K562 (cell line): ENCODE data around the gene OR2T10. TPM values are rescaled to one million over a fixed set of nuclear protein-coding genes. Genes with fewer than 3 reads are reported as not detected.
"Not testable (repeated sequence)": the region's sequence is repeated elsewhere in the genome, so short reads cannot be mapped to it uniquely, and the experiment has no call there.

Source experiments
- ATAC-seq: fragments of 200-7000 bp; cut with Tn5 transposase; 3 replicates; pipeline ENCODE4 v1.9.1; 2020; ENCODE audit warnings: moderate library complexity
- BruUV-seq: library from RNA; stranded (reverse); fragments of 400-500 nt; replicated peaks from 2 replicates; lab custom pipeline; 2021; lab: Mats Ljungman, UMichigan
- CTCF ChIA-PET: fragments of 300-600 bp; formaldehyde crosslinking; extraction: SDS; loops from one replicate; lab custom pipeline; 2021; ENCODE audit warnings: low intra/inter-chr PET ratio; lab: Yijun Ruan, JAX
- POLR2A ChIA-PET: fragments of 300-600, 350-650 bp; sonication (Branson Sonifier 250); formaldehyde crosslinking; extraction: SDS; loops from one replicate; lab custom pipeline; 2021; ENCODE audit warnings: antibody characterized with exemption, inconsistent platforms; lab: Yijun Ruan, JAX
- DNase-seq, 4 experiments: peaks; one replicate each; pipeline versions ENCODE4 v3.0.0 to v3.0.0-alpha.2; 2011 to 2018; ENCODE audit warnings: low spot score in 3 of 4, mixed read lengths in 3 of 4; ENCODE audit errors: extremely low read depth in 1 of 4
- FAIRE-seq: peaks from 2 replicates; lab custom pipeline; 2011; peaks lifted over from hg19 to GRCh38; lab: Jason Lieb, UNC
- H2AFZ ChIP-seq: 2 replicates; pipeline ENCODE4 v1.6.0; 2011; ENCODE audit warnings: low read depth, low read length, control low read depth, inconsistent platforms
- H3K27ac ChIP-seq: fragments of 200-600 bp; 3 replicates; pipeline ENCODE4 v1.8.0; 2011; ENCODE audit warnings: low read depth, mild to moderate bottlenecking, control low read depth, inconsistent platforms, low read length, moderate library complexity, mixed read lengths; ENCODE audit errors: extremely low read depth
- H3K27me3 ChIP-seq, 2 experiments: fragments of 300-600 bp in 1 of 2; 2 replicates in 1 of 2; 3 replicates in 1 of 2; pipeline versions ENCODE4 v1.6.0 to v1.8.0; 2011; ENCODE audit warnings: inconsistent platforms in 2 of 2, low read length in 2 of 2, mild to moderate bottlenecking in 1 of 2, mixed read lengths in 1 of 2, moderate library complexity in 1 of 2; ENCODE audit not compliant: control insufficient read depth in 2 of 2, insufficient read depth in 2 of 2
- H3K36me3 ChIP-seq: fragments of 300-600 bp; 3 replicates; pipeline ENCODE4 v1.8.0; 2011; ENCODE audit warnings: mild to moderate bottlenecking, low read length, inconsistent platforms; ENCODE audit not compliant: control insufficient read depth, insufficient read depth
- H3K4me1 ChIP-seq, 2 experiments: fragments of 200-600 bp in 1 of 2; replicated peaks in 1 of 2; 2 replicates in 1 of 2; 3 replicates in 1 of 2; pipeline versions ENCODE4 v1.5.1 to v1.8.0; 2011; ENCODE audit warnings: inconsistent platforms in 2 of 2, low read length in 2 of 2, mild to moderate bottlenecking in 1 of 2, mixed read lengths in 1 of 2, moderate library complexity in 1 of 2; ENCODE audit not compliant: control insufficient read depth in 2 of 2, insufficient read depth in 2 of 2
- H3K4me2 ChIP-seq: 2 replicates; pipeline ENCODE4 v1.6.1; 2011; ENCODE audit warnings: low read length, control low read depth, inconsistent platforms, mixed read lengths; ENCODE audit not compliant: insufficient read depth
- H3K4me3 ChIP-seq: fragments of 200-600 bp; sonication (generic), shearing (Covaris generic); 2 replicates; pipeline ENCODE4 v1.5.1; 2016; ENCODE audit warnings: control low read depth, inconsistent platforms
- H3K79me2 ChIP-seq: fragments of 200-600 bp; 3 replicates; pipeline ENCODE4 v1.8.0; 2011; ENCODE audit warnings: low read length, inconsistent platforms; ENCODE audit not compliant: control insufficient read depth, insufficient read depth
- H3K9ac ChIP-seq, 2 experiments: 2 replicates each; pipeline versions ENCODE4 v1.6.0 to v1.6.1; 2011; ENCODE audit warnings: low read depth in 2 of 2, low read length in 2 of 2, control low read depth in 1 of 2, inconsistent platforms in 1 of 2, mild to moderate bottlenecking in 1 of 2, mixed read lengths in 1 of 2; ENCODE audit not compliant: insufficient read depth in 1 of 2
- H3K9me1 ChIP-seq: one replicate; pipeline ENCODE4 v1.6.0; 2011; ENCODE audit warnings: inconsistent platforms, mild to moderate bottlenecking, low read length, moderate library complexity; ENCODE audit not compliant: control insufficient read depth, insufficient read depth
- H3K9me3 ChIP-seq: replicated peaks from 2 replicates; pipeline ENCODE4 v1.5.1; 2011; ENCODE audit warnings: low read depth, low read length, inconsistent platforms; ENCODE audit not compliant: control insufficient read depth, insufficient read depth
- H4K20me1 ChIP-seq: replicated peaks from 2 replicates; pipeline ENCODE4 v1.6.1; 2011; ENCODE audit warnings: low read length, inconsistent platforms, mixed read lengths; ENCODE audit not compliant: control insufficient read depth, insufficient read depth
- ATF3 ChIP-seq, 2 experiments: fragments of 450-650 bp in 1 of 2; sonication (generic) in 1 of 2; formaldehyde crosslinking in 1 of 2; IDR thresholded peaks in 1 of 2; conservative IDR thresholded peaks in 1 of 2; 2 replicates each; pipeline versions ENCODE4 v1.6.1 to v1.8.1; 2016 to 2023; ENCODE audit warnings: mild to moderate bottlenecking in 2 of 2, moderate library complexity in 2 of 2, inconsistent platforms in 1 of 2, missing genetic modification reagents in 1 of 2
- CEBPZ ChIP-seq: fragments of 150-350 bp; IDR thresholded peaks from 2 replicates; pipeline ENCODE4 v1.6.1; 2014; ENCODE audit warnings: low read depth, mild to moderate bottlenecking, low read length, borderline replicate concordance
- PTRF ChIP-seq: fragments of 450-650 bp; IDR thresholded peaks from 2 replicates; pipeline ENCODE4 v1.6.1; 2016; ENCODE audit warnings: mild to moderate bottlenecking, missing genetic modification characterization, missing compliant biosample characterization
- TFAM ChIP-seq: fragments of 250-450 bp; sonication (Bioruptor Pico); conservative IDR thresholded peaks from 2 replicates; pipeline ENCODE4 v1.5.0; 2021; ENCODE audit warnings: mild to moderate bottlenecking, moderate library complexity
- TOE1 ChIP-seq, 2 experiments: fragments of 450-650 bp in 1 of 2; sonication (generic) in 1 of 2; formaldehyde crosslinking in 1 of 2; IDR thresholded peaks; 2 replicates each; pipeline versions ENCODE4 v1.7.1 to v1.8.0; 2016 to 2022; ENCODE audit warnings: borderline replicate concordance in 2 of 2, mild to moderate bottlenecking in 2 of 2, antibody characterized with exemption in 1 of 2, inconsistent platforms in 1 of 2, low read depth in 1 of 2, missing genetic modification reagents in 1 of 2, moderate library complexity in 1 of 2
- YY1 ChIP-seq, 3 experiments: IDR thresholded peaks; 2 replicates each; pipeline ENCODE4 v1.6.1; 2011; ENCODE audit warnings: low read length in 2 of 3, mild to moderate bottlenecking in 2 of 3, moderate library complexity in 2 of 3, borderline replicate concordance in 1 of 3, control low read depth in 1 of 3, low read depth in 1 of 3; ENCODE audit not compliant: insufficient read depth in 3 of 3, insufficient replicate concordance in 2 of 3, control insufficient read depth in 1 of 3, insufficient read length in 1 of 3; ENCODE audit errors: extremely low read depth in 1 of 3
- ZNF449 ChIP-seq: fragments of 250-450 bp; sonication (Bioruptor Pico); IDR thresholded peaks from 2 replicates; pipeline ENCODE4 v1.8.0; 2022; ENCODE audit warnings: moderate library complexity, mild to moderate bottlenecking, inconsistent platforms
- WGBS: fragments of 100-300 bp; shearing (Covaris generic); methylation state at CpG from one replicate; pipeline ENCODE4 v1.1.6; 2016; ENCODE audit warnings: low coverage, mixed read lengths; ENCODE audit not compliant: insufficient coverage; ENCODE audit errors: missing lambda C conversion rate; 5-methylcytosine and 5-hydroxymethylcytosine counted together
- in situ Hi-C: fragments of 300-500 bp; cut with MboI; formaldehyde crosslinking; loops from 4 replicates; pipeline ENCODE4 v1.15.0; 2018; ENCODE audit warnings: inconsistent platforms, mixed read lengths
- intact Hi-C: fragments of 100-400 bp; cut with micrococcal nuclease; formaldehyde crosslinking; loops from 2 replicates; pipeline ENCODE4 v1.14.2; 2022
- polyA plus RNA-seq, 8 experiments: library from polyadenylated mRNA; depleted of rRNA in 4 of 8; stranded (reverse) in 5 of 8; unstranded in 3 of 8; fragments of >200 nt; fragmentation: Nextera tagmentation in 2 of 8; fragmentation: Illumina TruSeq in 1 of 8; extraction: Ambion mirVana in 2 of 8; extraction: Trizol in 1 of 8; gene quantifications; 2 replicates each; pipeline versions ENCODE4 v1.2.1 to v1.2.3, GENCODE V29; 2011 to 2014; ENCODE audit warnings: inconsistent platforms in 1 of 8, missing spikeins in 1 of 8
- total RNA-seq, 7 experiments: library from RNA; depleted of rRNA in 6 of 7; stranded (reverse); fragments of >200 nt in 6 of 7; fragmentation: Illumina TruSeq in 2 of 7; extraction: Trizol in 2 of 7; gene quantifications; 2 replicates each; pipeline versions ENCODE4 v1.2.1 to v1.2.3, GENCODE V29; 2011 to 2021; ENCODE audit warnings: low replicate concordance in 1 of 7

The OR2T10 gene
- total and polyA plus RNA-seq, 9 of the 15 experiments (the other 6 are each of a cell fraction or from before 2014, with no cell fraction given), result not detected

GRCh38 chr1:248597589-248597988 lies at the start of gene OR2T10 (continued):
- TF ChIP-seq TOE1 (IDR thresholded peaks at IDR 0.05; ENCODE audit: borderline replicate concordance), result no peak
- TF ChIP-seq TOE1 (CRISPR knock-in tag; IDR thresholded peaks at IDR 0.05; ENCODE audit: borderline replicate concordance, low read depth), result no peak
- TF ChIP-seq TFAM (CRISPR knock-in tag), result no peak
- no peak for TF ChIP-seq CEBPZ
- TF ChIP-seq ATF3 (IDR thresholded peaks at IDR 0.05), result peak; percentile 33
- no peak for TF ChIP-seq ATF3 (CRISPR knock-in tag; conservative IDR thresholded peaks at IDR 0.05)
- no peak for TF ChIP-seq YY1 (IDR thresholded peaks at IDR 0.05; ENCODE audit: borderline replicate concordance in 1 of 3, control insufficient read depth in 1 of 3, extremely low read depth in 1 of 3, insufficient read depth in 3 of 3, insufficient read length in 1 of 3, insufficient replicate concordance in 2 of 3, low read depth in 1 of 3, low read length in 2 of 3)
- TF ChIP-seq ZNF449 (CRISPR knock-in tag), result no peak
- no peak for TF ChIP-seq PTRF

GRCh38 chr1:248645178-248645577 lies 47.7 kb upstream of the OR2T10 start, which contains the start of gene OR2T35:
Gene OR2T35 (minus strand): TSS chr1:248645278. CDS start chr1:248639258, 6,020 bp downstream.
- H4K20me1 ChIP-seq, FAIRE-seq, ATAC-seq, H3K27ac ChIP-seq, H3K9me3 ChIP-seq, H3K27me3 ChIP-seq, H3K4me2 ChIP-seq, intact Hi-C loops, H3K79me2 ChIP-seq, H3K9me1 ChIP-seq, BruUV-seq, H3K4me1 ChIP-seq, DNase-seq, H3K36me3 ChIP-seq, CTCF ChIA-PET, H2AFZ ChIP-seq, H3K9ac ChIP-seq, POLR2A ChIA-PET, H3K4me3 ChIP-seq: not testable (repeated sequence)
- WGBS, result 0% methylated on average over 2 of the region's 3 CpGs
- in situ Hi-C loops, result loop anchor here (5.0 kb wide), 1 partner anchor 203 kb away; no protein-coding TSS in a partner anchor
